Measurements from ENCODE around the gene AWAT2.

DNA sequence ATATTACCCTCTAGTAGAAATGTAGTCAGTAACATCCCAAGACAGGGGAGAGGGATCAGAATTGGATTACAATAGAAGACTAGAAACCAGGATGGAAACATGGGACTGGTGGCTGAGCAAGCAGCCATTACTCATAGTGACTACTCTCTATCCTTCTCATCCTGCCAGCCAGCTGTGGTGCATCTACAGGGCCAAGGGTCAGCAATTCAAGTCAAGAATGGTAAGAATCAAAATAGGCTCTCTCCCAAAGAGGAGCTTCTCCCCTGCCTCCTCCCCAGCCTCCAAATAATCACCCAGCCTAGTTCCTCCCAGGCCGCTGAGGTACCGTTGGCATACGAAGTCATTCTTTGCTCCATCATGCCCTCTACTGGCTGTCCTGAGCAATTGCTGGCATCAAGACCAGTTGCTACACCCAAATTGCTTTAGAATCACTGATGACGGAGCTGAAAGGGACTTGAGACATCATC, 19.4 kb downstream of the AWAT2 start:
- TF ChIP-seq POLR2A (IDR thresholded peaks at IDR 0.05) (no peak), POLR2AphosphoS5 (IDR thresholded peaks at IDR 0.05) (no peak)
- TF ChIP-seq, protein P1, sequence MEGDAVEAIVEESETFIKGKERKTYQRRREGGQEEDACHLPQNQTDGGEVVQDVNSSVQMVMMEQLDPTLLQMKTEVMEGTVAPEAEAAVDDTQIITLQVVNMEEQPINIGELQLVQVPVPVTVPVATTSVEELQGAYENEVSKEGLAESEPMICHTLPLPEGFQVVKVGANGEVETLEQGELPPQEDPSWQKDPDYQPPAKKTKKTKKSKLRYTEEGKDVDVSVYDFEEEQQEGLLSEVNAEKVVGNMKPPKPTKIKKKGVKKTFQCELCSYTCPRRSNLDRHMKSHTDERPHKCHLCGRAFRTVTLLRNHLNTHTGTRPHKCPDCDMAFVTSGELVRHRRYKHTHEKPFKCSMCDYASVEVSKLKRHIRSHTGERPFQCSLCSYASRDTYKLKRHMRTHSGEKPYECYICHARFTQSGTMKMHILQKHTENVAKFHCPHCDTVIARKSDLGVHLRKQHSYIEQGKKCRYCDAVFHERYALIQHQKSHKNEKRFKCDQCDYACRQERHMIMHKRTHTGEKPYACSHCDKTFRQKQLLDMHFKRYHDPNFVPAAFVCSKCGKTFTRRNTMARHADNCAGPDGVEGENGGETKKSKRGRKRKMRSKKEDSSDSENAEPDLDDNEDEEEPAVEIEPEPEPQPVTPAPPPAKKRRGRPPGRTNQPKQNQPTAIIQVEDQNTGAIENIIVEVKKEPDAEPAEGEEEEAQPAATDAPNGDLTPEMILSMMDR (IDR thresholded peaks at IDR 0.05) = peak in 3 of 4 experiments; percentile 32 to 57 (median 49)

All from prostate gland (tissue), 2 donors.